K562 (cell line): ENCODE results near the gene RFT1. TPM values are rescaled to one million over a fixed set of nuclear protein-coding genes. Genes with fewer than 3 reads are reported as not detected.

Source experiments
- ATF7 ChIP-seq: fragments of 450-650 bp; IDR thresholded peaks from 2 replicates; pipeline ENCODE4 v1.7.1; 2014; ENCODE audit warnings: mild to moderate bottlenecking, moderate library complexity
- CREB3 ChIP-seq: fragments of 450-650 bp; conservative IDR thresholded peaks from 2 replicates; pipeline ENCODE4 v1.6.1; 2016; ENCODE audit warnings: missing genetic modification characterization, low read depth, mild to moderate bottlenecking, missing compliant biosample characterization, moderate library complexity
- CUX1 ChIP-seq: fragments of 200-800 bp; sonication (Bioruptor generic); IDR thresholded peaks from 2 replicates; pipeline ENCODE4 v1.6.1; 2016; ENCODE audit warnings: missing genetic modification characterization, missing compliant biosample characterization
- JUND ChIP-seq, 2 experiments: IDR thresholded peaks; 2 replicates in 1 of 2; 3 replicates in 1 of 2; pipeline ENCODE4 v1.6.1; 2011; ENCODE audit warnings: borderline replicate concordance in 2 of 2, low read depth in 2 of 2, low read length in 2 of 2, improper control_type of control experiment in 1 of 2, missing biosample characterization in 1 of 2, missing genetic modification characterization in 1 of 2, missing genetic modification reagents in 1 of 2
- SAFB2 ChIP-seq: fragments of 200-400 bp; formaldehyde crosslinking; IDR thresholded peaks from 2 replicates; pipeline ENCODE4 v1.6.1; 2018; ENCODE audit warnings: borderline replicate concordance, low read length, low read depth, moderate library complexity; ENCODE audit not compliant: severe bottlenecking
- SETDB1 ChIP-seq: IDR thresholded peaks from one replicate; pipeline ENCODE4 v1.6.1; 2012; ENCODE audit warnings: low read length, control low read depth, inconsistent platforms
- SLC30A9 ChIP-seq: fragments of 250-450 bp; sonication (Bioruptor Pico); IDR thresholded peaks from 2 replicates; pipeline ENCODE4 v1.8.0; 2022; ENCODE audit warnings: mild to moderate bottlenecking, moderate library complexity
- SMC3 ChIP-seq: conservative IDR thresholded peaks from 2 replicates; pipeline ENCODE4 v1.6.1; 2011; ENCODE audit warnings: low read depth, low read length, improper control_type of control experiment; ENCODE audit not compliant: insufficient read depth
- ZKSCAN1 ChIP-seq: fragments of 150-350 bp; IDR thresholded peaks from 2 replicates; pipeline ENCODE4 v1.6.1; 2016; ENCODE audit warnings: low read depth, low read length
- ZNF384 ChIP-seq: IDR thresholded peaks from 2 replicates; pipeline ENCODE4 v1.6.1; 2012; ENCODE audit warnings: low read depth, low read length, improper control_type of control experiment
- ZNF511 ChIP-seq: sonication (generic); formaldehyde crosslinking; IDR thresholded peaks from 2 replicates; pipeline ENCODE4 v1.8.0; 2022; ENCODE audit warnings: mild to moderate bottlenecking, missing genetic modification reagents
- polyA plus RNA-seq, 8 experiments: library from polyadenylated mRNA; depleted of rRNA in 4 of 8; stranded (reverse) in 5 of 8; unstranded in 3 of 8; fragments of >200 nt; fragmentation: Nextera tagmentation in 2 of 8; fragmentation: Illumina TruSeq in 1 of 8; extraction: Ambion mirVana in 2 of 8; extraction: Trizol in 1 of 8; gene quantifications; 2 replicates each; pipeline versions ENCODE4 v1.2.1 to v1.2.3, GENCODE V29; 2011 to 2014; ENCODE audit warnings: inconsistent platforms in 1 of 8, missing spikeins in 1 of 8
- total RNA-seq, 7 experiments: library from RNA; depleted of rRNA in 6 of 7; stranded (reverse); fragments of >200 nt in 6 of 7; fragmentation: Illumina TruSeq in 2 of 7; extraction: Trizol in 2 of 7; gene quantifications; 2 replicates each; pipeline versions ENCODE4 v1.2.1 to v1.2.3, GENCODE V29; 2011 to 2021; ENCODE audit warnings: low replicate concordance in 1 of 7
- TF ChIP-seq, protein P1 (sequence below): conservative IDR thresholded peaks from 2 replicates; pipeline ENCODE4 v1.6.1; 2011; ENCODE audit warnings: low read depth, mild to moderate bottlenecking, low read length; ENCODE audit not compliant: control insufficient read depth
- TF ChIP-seq, protein P2 (sequence below): sonication (generic); formaldehyde crosslinking; IDR thresholded peaks from 2 replicates; pipeline ENCODE4 v1.8.1; 2023; ENCODE audit warnings: mild to moderate bottlenecking, missing genetic modification reagents, moderate library complexity
- TF ChIP-seq, protein P3 (sequence below): sonication (generic); formaldehyde crosslinking; IDR thresholded peaks from 2 replicates; pipeline ENCODE4 v1.8.1; 2022; ENCODE audit warnings: missing genetic modification reagents

RFT1 gene
- total and polyA plus RNA-seq, 9 of the 15 experiments (the other 6 are each of a cell fraction or from before 2014, with no cell fraction given), result 4.4 to 23.8 (median 8.9) TPM

GRCh38 chr3:53130179-53131061, at the start of gene RFT1 (continued):
- TF ChIP-seq SMC3 (no peak), SLC30A9 (CRISPR knock-in tag) (no peak), SETDB1 (no peak), SAFB2 (no peak), ZNF511 (CRISPR knock-in tag) (0 out of 2 replicates have a peak, but pooled peaks have one; percentile 45), JUND (IDR thresholded peaks at IDR 0.05; ENCODE audit: borderline replicate concordance, low read depth, low read length) (no peak), JUND (tag; IDR thresholded peaks at IDR 0.05; ENCODE audit: borderline replicate concordance, low read depth, low read length) (no peak), ZNF384 (no peak), CUX1 (CRISPR knock-in tag) (no peak), ATF7 (peak; percentile 53; the same call in 1 of the 2 replicates), CREB3 (tag) (no peak), ZKSCAN1 (no peak)
- TF ChIP-seq, protein P1, sequence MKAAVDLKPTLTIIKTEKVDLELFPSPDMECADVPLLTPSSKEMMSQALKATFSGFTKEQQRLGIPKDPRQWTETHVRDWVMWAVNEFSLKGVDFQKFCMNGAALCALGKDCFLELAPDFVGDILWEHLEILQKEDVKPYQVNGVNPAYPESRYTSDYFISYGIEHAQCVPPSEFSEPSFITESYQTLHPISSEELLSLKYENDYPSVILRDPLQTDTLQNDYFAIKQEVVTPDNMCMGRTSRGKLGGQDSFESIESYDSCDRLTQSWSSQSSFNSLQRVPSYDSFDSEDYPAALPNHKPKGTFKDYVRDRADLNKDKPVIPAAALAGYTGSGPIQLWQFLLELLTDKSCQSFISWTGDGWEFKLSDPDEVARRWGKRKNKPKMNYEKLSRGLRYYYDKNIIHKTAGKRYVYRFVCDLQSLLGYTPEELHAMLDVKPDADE, result 0 out of 2 replicates have a peak, but pooled peaks have one; percentile 15
- TF ChIP-seq, protein P2, sequence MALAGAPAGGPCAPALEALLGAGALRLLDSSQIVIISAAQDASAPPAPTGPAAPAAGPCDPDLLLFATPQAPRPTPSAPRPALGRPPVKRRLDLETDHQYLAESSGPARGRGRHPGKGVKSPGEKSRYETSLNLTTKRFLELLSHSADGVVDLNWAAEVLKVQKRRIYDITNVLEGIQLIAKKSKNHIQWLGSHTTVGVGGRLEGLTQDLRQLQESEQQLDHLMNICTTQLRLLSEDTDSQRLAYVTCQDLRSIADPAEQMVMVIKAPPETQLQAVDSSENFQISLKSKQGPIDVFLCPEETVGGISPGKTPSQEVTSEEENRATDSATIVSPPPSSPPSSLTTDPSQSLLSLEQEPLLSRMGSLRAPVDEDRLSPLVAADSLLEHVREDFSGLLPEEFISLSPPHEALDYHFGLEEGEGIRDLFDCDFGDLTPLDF (CRISPR knock-in tag), result no peak
- TF ChIP-seq, protein P3, sequence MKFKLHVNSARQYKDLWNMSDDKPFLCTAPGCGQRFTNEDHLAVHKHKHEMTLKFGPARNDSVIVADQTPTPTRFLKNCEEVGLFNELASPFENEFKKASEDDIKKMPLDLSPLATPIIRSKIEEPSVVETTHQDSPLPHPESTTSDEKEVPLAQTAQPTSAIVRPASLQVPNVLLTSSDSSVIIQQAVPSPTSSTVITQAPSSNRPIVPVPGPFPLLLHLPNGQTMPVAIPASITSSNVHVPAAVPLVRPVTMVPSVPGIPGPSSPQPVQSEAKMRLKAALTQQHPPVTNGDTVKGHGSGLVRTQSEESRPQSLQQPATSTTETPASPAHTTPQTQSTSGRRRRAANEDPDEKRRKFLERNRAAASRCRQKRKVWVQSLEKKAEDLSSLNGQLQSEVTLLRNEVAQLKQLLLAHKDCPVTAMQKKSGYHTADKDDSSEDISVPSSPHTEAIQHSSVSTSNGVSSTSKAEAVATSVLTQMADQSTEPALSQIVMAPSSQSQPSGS (CRISPR knock-in tag), result no peak
